Measurements from ENCODE around the gene NPY4R. TPM values are rescaled to one million over a fixed set of nuclear protein-coding genes. Genes with fewer than 3 reads are reported as not detected.
"Not testable (repeated sequence)": the region's sequence is repeated elsewhere in the genome, so short reads cannot be mapped to it uniquely, and the experiment has no call there.

Gene NPY4R
- total and polyA plus RNA-seq, 3 experiments from 2014 or later: not detected

- H3K27ac ChIP-seq (ENCODE audit: low read depth, low read length); DNase-seq; H3K27me3 Mint-ChIP-seq; H3K36me3 ChIP-seq (ENCODE audit: insufficient read depth, low read length); H3K4me3 ChIP-seq (ENCODE audit: low read length); H3K4me3 Mint-ChIP-seq; H3K4me1 Mint-ChIP-seq; H3K27ac Mint-ChIP-seq; H3K4me1 ChIP-seq (ENCODE audit: insufficient read depth, low read length); H3K9me3 ChIP-seq (ENCODE audit: low read length); H3K9me3 Mint-ChIP-seq; H3K27me3 ChIP-seq (ENCODE audit: insufficient read depth, low read length, poor library complexity, severe bottlenecking); H3K36me3 Mint-ChIP-seq; CTCF ChIA-PET; POLR2A ChIA-PET: not testable (repeated sequence)
These were observed 18.3 kb downstream of the NPY4R start for GRCh38 chr10:46447439-46447838.

- H3K36me3 ChIP-seq (ENCODE audit: insufficient read depth, low read length); H3K9me3 ChIP-seq (ENCODE audit: low read length); H3K4me3 Mint-ChIP-seq; DNase-seq; POLR2A ChIA-PET; H3K27ac Mint-ChIP-seq; H3K4me3 ChIP-seq (ENCODE audit: low read length); H3K36me3 Mint-ChIP-seq; H3K27ac ChIP-seq (ENCODE audit: low read depth, low read length); CTCF ChIA-PET; H3K4me1 ChIP-seq (ENCODE audit: insufficient read depth, low read length); H3K4me1 Mint-ChIP-seq; H3K27me3 ChIP-seq (ENCODE audit: insufficient read depth, low read length, poor library complexity, severe bottlenecking); H3K9me3 Mint-ChIP-seq; H3K27me3 Mint-ChIP-seq: not testable (repeated sequence)
These were observed 20.2 kb downstream of the NPY4R start for GRCh38 chr10:46445389-46446122.

- H3K9me3 Mint-ChIP-seq; H3K4me1 Mint-ChIP-seq; CTCF ChIA-PET; DNase-seq; H3K36me3 ChIP-seq (ENCODE audit: insufficient read depth, low read length); H3K4me3 Mint-ChIP-seq; H3K4me1 ChIP-seq (ENCODE audit: insufficient read depth, low read length); H3K4me3 ChIP-seq (ENCODE audit: low read length); POLR2A ChIA-PET; H3K9me3 ChIP-seq (ENCODE audit: low read length); H3K27ac ChIP-seq (ENCODE audit: low read depth, low read length); H3K27me3 Mint-ChIP-seq; H3K36me3 Mint-ChIP-seq; H3K27ac Mint-ChIP-seq; H3K27me3 ChIP-seq (ENCODE audit: insufficient read depth, low read length, poor library complexity, severe bottlenecking): not testable (repeated sequence)
These were observed 22.3 kb downstream of the NPY4R start for GRCh38 chr10:46443422-46443821.

GRCh38 chr10:46442706-46443275, 23.0 kb downstream of the NPY4R start:
- DNase-seq; POLR2A ChIA-PET; H3K9me3 Mint-ChIP-seq; H3K36me3 ChIP-seq (ENCODE audit: insufficient read depth, low read length); H3K4me1 ChIP-seq (ENCODE audit: insufficient read depth, low read length); H3K27ac Mint-ChIP-seq; H3K4me3 Mint-ChIP-seq; H3K27ac ChIP-seq (ENCODE audit: low read depth, low read length); CTCF ChIA-PET; H3K36me3 Mint-ChIP-seq; H3K4me1 Mint-ChIP-seq; H3K27me3 ChIP-seq (ENCODE audit: insufficient read depth, low read length, poor library complexity, severe bottlenecking); H3K27me3 Mint-ChIP-seq; H3K4me3 ChIP-seq (ENCODE audit: low read length); H3K9me3 ChIP-seq (ENCODE audit: low read length): not testable (repeated sequence)

- DNase-seq; H3K9me3 Mint-ChIP-seq; H3K4me3 Mint-ChIP-seq; H3K27ac Mint-ChIP-seq; CTCF ChIA-PET; H3K27ac ChIP-seq (ENCODE audit: low read depth, low read length); H3K9me3 ChIP-seq (ENCODE audit: low read length); H3K4me3 ChIP-seq (ENCODE audit: low read length); H3K4me1 ChIP-seq (ENCODE audit: insufficient read depth, low read length); H3K27me3 ChIP-seq (ENCODE audit: insufficient read depth, low read length, poor library complexity, severe bottlenecking); POLR2A ChIA-PET; H3K4me1 Mint-ChIP-seq; H3K27me3 Mint-ChIP-seq; H3K36me3 Mint-ChIP-seq; H3K36me3 ChIP-seq (ENCODE audit: insufficient read depth, low read length): not testable (repeated sequence)
These were observed 23.9 kb downstream of the NPY4R start for GRCh38 chr10:46441837-46442278.

GRCh38 chr10:46440942-46441341, 24.8 kb downstream of the NPY4R start:
- H3K9me3 Mint-ChIP-seq; H3K27me3 ChIP-seq (ENCODE audit: insufficient read depth, low read length, poor library complexity, severe bottlenecking); H3K4me3 ChIP-seq (ENCODE audit: low read length); H3K27ac ChIP-seq (ENCODE audit: low read depth, low read length); H3K4me1 Mint-ChIP-seq; DNase-seq; H3K4me1 ChIP-seq (ENCODE audit: insufficient read depth, low read length); CTCF ChIA-PET; H3K4me3 Mint-ChIP-seq; H3K36me3 Mint-ChIP-seq; H3K27me3 Mint-ChIP-seq; H3K27ac Mint-ChIP-seq; H3K9me3 ChIP-seq (ENCODE audit: low read length); POLR2A ChIA-PET; H3K36me3 ChIP-seq (ENCODE audit: insufficient read depth, low read length): not testable (repeated sequence)

- H3K36me3 Mint-ChIP-seq; H3K27ac Mint-ChIP-seq; POLR2A ChIA-PET; H3K4me3 ChIP-seq (ENCODE audit: low read length); H3K36me3 ChIP-seq (ENCODE audit: insufficient read depth, low read length); DNase-seq; H3K4me1 Mint-ChIP-seq; H3K4me1 ChIP-seq (ENCODE audit: insufficient read depth, low read length); H3K27me3 Mint-ChIP-seq; H3K9me3 Mint-ChIP-seq; H3K9me3 ChIP-seq (ENCODE audit: low read length); CTCF ChIA-PET; H3K27me3 ChIP-seq (ENCODE audit: insufficient read depth, low read length, poor library complexity, severe bottlenecking); H3K27ac ChIP-seq (ENCODE audit: low read depth, low read length); H3K4me3 Mint-ChIP-seq: not testable (repeated sequence)
These were observed 42.2 kb downstream of the NPY4R start for GRCh38 chr10:46423550-46423949.

GRCh38 chr10:46419570-46420379, 46.0 kb downstream of the NPY4R start:
- H3K27me3 ChIP-seq (ENCODE audit: insufficient read depth, low read length, poor library complexity, severe bottlenecking); POLR2A ChIA-PET; H3K27ac Mint-ChIP-seq; H3K4me1 Mint-ChIP-seq; H3K9me3 Mint-ChIP-seq; DNase-seq; H3K36me3 ChIP-seq (ENCODE audit: insufficient read depth, low read length); H3K4me1 ChIP-seq (ENCODE audit: insufficient read depth, low read length); H3K4me3 ChIP-seq (ENCODE audit: low read length); H3K27me3 Mint-ChIP-seq; H3K27ac ChIP-seq (ENCODE audit: low read depth, low read length); H3K36me3 Mint-ChIP-seq; H3K9me3 ChIP-seq (ENCODE audit: low read length); CTCF ChIA-PET; H3K4me3 Mint-ChIP-seq: not testable (repeated sequence)
